Naive B cell (primary cell): ENCODE results near the gene ITLN1. TPM values are rescaled to one million over a fixed set of nuclear protein-coding genes. Genes with fewer than 3 reads are reported as not detected.
A peak's percentile ranks its signal among the peaks of the same experiment; 100 is the strongest.
"Not testable (repeated sequence)": the region's sequence is repeated elsewhere in the genome, so short reads cannot be mapped to it uniquely, and the experiment has no call there.

ENCODE experiments used
- ATAC-seq, 2 donors: fragments of 150-1000 bp; cut with Tn5 transposase; 2 replicates each; pipeline ENCODE4 v1.10.0; 2021; ENCODE audit warnings: low read depth in 2 of 2, mild to moderate bottlenecking in 2 of 2, moderate library complexity in 2 of 2
- DNase-seq: peaks from one replicate; pipeline ENCODE4 v3.0.0; 2022
- H3K27ac Mint-ChIP-seq, 6 donors: one replicate each; pipeline ENCODE4 v1.8.0; 2020 to 2022; ENCODE audit warnings: mild to moderate bottlenecking in 6 of 6, mixed read lengths in 6 of 6, moderate library complexity in 5 of 6, inconsistent platforms in 2 of 6
- H3K27me3 Mint-ChIP-seq, 3 donors: one replicate each; pipeline ENCODE4 v1.8.0; 2021 to 2022; ENCODE audit warnings: mixed read lengths in 3 of 3, mild to moderate bottlenecking in 1 of 3
- H3K36me3 Mint-ChIP-seq, 2 donors: one replicate each; pipeline ENCODE4 v1.8.0; 2020 to 2022; ENCODE audit warnings: mixed read lengths in 2 of 2, inconsistent platforms in 1 of 2, mild to moderate bottlenecking in 1 of 2
- H3K4me1 Mint-ChIP-seq, 3 donors: one replicate each; pipeline ENCODE4 v1.8.0; 2020 to 2022; ENCODE audit warnings: mixed read lengths in 3 of 3, inconsistent platforms in 1 of 3, mild to moderate bottlenecking in 1 of 3, moderate library complexity in 1 of 3
- H3K4me3 Mint-ChIP-seq, 8 donors: one replicate each; pipeline ENCODE4 v1.8.0; 2020 to 2022; ENCODE audit warnings: mild to moderate bottlenecking in 8 of 8, mixed read lengths in 8 of 8, moderate library complexity in 8 of 8, inconsistent platforms in 2 of 8
- H3K9me3 Mint-ChIP-seq, 7 donors: one replicate each; pipeline ENCODE4 v1.8.0; 2020 to 2022; ENCODE audit warnings: mixed read lengths in 7 of 7, mild to moderate bottlenecking in 5 of 7, inconsistent platforms in 2 of 7, moderate library complexity in 1 of 7
- polyA plus RNA-seq, 6 donors: library from polyadenylated mRNA; unstranded; fragments of 300-500 nt; fragmentation: Illumina TruSeq; gene quantifications; one replicate each; pipeline ENCODE4 v1.2.3, GENCODE V29; 2021; ENCODE audit warnings: low read depth in 6 of 6

ITLN1 gene
- polyA plus RNA-seq, 6 donors from 2014 or later = not detected

DNA sequence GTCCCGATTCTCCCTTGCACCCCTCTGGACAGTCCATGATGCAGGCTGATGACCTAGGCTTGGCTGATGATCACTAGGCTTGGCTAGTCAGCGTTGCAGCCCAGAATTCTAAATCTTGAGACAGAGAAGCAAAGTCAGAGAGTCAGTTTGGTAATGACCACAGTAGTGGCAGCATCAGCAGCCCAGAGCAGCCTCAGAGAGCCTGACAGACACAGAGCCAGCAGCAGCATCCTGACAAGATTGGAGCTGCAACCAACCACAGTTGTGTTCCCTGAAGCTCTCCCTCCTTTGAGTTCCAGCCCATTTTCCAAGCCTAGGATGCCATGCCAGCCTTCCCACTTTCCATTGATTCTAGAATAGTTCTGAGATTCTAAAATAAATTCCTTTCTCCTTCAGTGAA lies 16.8 kb upstream of the ITLN1 start:
- no peaks in the 10 kb centered on the region for H3K4me1 Mint-ChIP-seq
- no peak for DNase-seq
- H3K4me3 Mint-ChIP-seq = peak overlapping the region in 1 of 8 donors; percentile 49
- no peak for ATAC-seq
- H3K36me3 Mint-ChIP-seq = no peaks in the 10 kb centered on the region
- peak overlapping the region in 1 of 6 donors; percentile 16 for H3K27ac Mint-ChIP-seq
- peaks cover 0 to 11% (median 4%) of the 10 kb centered on the region in 3 donors for H3K27me3 Mint-ChIP-seq
- H3K9me3 Mint-ChIP-seq = peaks cover 0 to 19% (median 2%) of the 10 kb centered on the region in 7 donors

DNA sequence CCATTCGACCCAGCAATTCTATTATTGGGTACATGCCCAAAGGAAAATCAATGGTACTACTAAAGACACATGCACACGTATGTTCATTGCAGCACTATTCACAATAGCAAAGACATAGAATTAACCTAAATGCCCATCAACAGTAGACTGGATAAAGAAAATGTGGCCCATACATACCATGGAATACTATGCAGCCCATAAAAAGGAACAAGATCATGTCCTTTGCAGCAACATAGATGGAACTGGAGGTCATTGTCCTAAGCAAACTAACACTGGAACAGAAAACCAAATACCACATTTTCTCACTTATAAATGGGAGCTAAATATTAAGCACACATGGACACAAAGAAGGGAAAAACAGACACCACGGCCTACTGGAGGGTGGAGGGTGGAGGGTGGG lies 15.7 kb upstream of the ITLN1 start:
- H3K36me3 Mint-ChIP-seq, H3K4me3 Mint-ChIP-seq, DNase-seq, H3K27ac Mint-ChIP-seq, H3K4me1 Mint-ChIP-seq, ATAC-seq: not testable (repeated sequence)
- H3K27me3 Mint-ChIP-seq = peaks cover 4 to 13% (median 8%) of the 10 kb centered on the region in 3 donors
- peaks cover 0 to 19% (median 2%) of the 10 kb centered on the region in 7 donors for H3K9me3 Mint-ChIP-seq

DNA sequence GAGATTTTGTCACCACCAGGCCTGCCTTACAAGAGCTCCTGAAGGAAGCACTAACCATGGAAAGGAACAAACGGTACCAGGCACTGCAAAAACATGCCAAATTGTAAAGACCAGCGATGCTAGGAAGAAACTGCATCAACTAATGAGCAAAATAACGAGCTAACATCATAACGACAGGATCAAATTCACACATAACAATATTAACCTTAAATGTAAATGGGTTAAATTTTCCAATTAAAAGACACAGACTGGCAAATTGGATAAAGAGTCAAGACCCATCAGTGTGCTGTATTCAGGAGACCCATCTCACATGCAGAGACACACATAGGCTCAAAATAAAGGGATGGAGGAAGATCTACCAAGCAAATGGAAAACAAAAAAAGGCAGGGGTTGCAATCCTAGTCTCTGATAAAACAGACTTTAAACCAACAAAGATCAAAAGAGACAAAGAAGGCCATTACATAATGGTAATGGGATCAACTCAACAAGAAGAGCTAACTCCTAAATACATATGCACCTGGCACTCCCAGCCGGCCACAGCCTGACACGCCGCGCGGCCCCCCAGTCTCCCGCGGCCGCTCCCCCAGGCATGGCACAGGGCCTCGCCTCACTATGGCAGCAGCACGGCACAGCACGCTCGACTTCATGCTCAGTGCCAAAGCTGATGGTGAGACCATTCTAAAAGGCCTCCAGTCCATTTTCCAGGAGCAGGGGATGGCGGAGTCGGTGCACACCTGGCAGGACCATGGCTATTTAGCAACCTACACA lies 9.6 kb upstream of the ITLN1 start:
- H3K36me3 Mint-ChIP-seq = peaks cover 0 to 13% of the 10 kb centered on the region in 2 donors
- ATAC-seq, H3K4me1 Mint-ChIP-seq, DNase-seq, H3K27ac Mint-ChIP-seq, H3K4me3 Mint-ChIP-seq: not testable (repeated sequence)
- peaks cover 7 to 20% (median 11%) of the 10 kb centered on the region in 7 donors for H3K9me3 Mint-ChIP-seq
- H3K27me3 Mint-ChIP-seq = peaks cover 21 to 41% (median 22%) of the 10 kb centered on the region in 3 donors

DNA sequence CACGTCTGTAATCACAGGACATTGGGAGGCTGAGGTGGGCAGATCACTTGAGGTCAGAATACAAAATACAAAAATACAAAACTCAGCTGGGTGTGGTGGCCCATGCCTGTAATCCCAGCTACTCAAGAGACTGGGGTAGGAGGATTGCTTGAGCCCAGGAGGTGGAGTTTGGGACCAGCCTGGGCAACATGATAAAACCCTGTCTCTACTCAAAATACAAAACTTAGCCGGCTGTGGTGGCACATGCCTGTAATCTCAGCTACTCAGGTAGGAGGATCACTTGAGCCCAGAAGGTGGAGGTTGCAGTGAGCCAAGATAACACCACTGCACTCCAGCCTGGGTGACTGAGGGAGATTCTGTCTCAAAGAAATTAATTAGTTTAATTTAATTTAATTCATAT lies 6.5 kb upstream of the ITLN1 start:
- ATAC-seq = no peak
- H3K27me3 Mint-ChIP-seq = peaks cover 15 to 34% (median 21%) of the 10 kb centered on the region in 3 donors
- H3K4me1 Mint-ChIP-seq = no peaks in the 10 kb centered on the region
- peaks cover 7 to 12% (median 10%) of the 10 kb centered on the region in 7 donors for H3K9me3 Mint-ChIP-seq
- H3K4me3 Mint-ChIP-seq = peak overlapping the region in 1 of 8 donors; percentile 42
- peaks cover 0 to 13% of the 10 kb centered on the region in 2 donors for H3K36me3 Mint-ChIP-seq
- H3K27ac Mint-ChIP-seq = no peak overlapping the region
- DNase-seq = no peak

DNA sequence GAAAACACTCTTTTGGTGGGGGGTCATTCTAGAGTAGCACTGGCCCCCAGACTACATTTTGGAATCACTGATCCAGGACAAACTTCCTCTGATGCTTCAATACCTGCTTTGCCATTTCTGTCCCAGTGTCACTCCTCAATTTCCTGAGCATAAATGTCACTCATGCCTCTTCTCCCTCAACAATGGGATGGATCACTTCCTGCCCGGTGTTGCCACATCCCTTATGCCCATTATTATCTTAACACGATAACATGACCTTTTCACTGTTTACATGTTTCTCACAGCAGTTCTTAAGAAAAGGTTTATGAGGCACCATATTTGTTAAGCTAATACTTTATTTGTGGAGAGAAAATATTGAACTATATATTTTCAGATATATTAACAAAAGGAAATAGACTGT lies 3.9 kb upstream of the ITLN1 start:
- Mint-ChIP-seq H3K36me3 (peaks cover 0 to 7% of the 10 kb centered on the region in 2 donors), H3K27ac (peak overlapping the region in 1 of 6 donors; percentile 96), H3K27me3 (peaks cover 4 to 17% (median 6%) of the 10 kb centered on the region in 3 donors), H3K4me1 (no peaks in the 10 kb centered on the region), H3K9me3 (peaks cover 3 to 6% (median 4%) of the 10 kb centered on the region in 7 donors), H3K4me3 (no peak overlapping the region)
- ATAC-seq (no peak), DNase-seq (no peak)

DNA sequence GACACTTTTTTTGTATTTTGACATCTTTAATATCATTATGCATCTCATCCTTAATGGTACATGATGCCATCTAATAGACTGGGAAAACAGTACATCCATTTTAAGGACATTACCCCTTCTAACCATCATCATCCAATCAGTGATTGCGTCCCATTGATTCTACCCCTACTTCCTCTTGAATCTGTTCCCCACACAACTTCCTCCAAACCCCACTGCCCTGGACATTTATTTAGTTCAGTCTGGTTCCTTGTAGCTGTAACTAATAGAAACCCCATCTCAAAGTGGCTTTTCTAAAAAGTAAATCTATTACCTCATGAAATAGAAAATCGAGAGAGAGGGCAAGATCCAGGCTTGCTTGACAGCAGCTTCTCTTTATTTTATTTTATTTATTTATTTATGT lies 2.1 kb upstream of the ITLN1 start:
- Mint-ChIP-seq H3K27ac (peak overlapping the region in 1 of 6 donors; percentile 22), H3K36me3 (no peaks in the 10 kb centered on the region), H3K4me3 (no peak overlapping the region), H3K4me1 (no peaks in the 10 kb centered on the region), H3K9me3 (peaks cover 0 to 2% (median 0%) of the 10 kb centered on the region in 7 donors), H3K27me3 (peaks cover 0 to 9% (median 3%) of the 10 kb centered on the region in 3 donors)
- no peak for ATAC-seq
- no peak for DNase-seq

DNA sequence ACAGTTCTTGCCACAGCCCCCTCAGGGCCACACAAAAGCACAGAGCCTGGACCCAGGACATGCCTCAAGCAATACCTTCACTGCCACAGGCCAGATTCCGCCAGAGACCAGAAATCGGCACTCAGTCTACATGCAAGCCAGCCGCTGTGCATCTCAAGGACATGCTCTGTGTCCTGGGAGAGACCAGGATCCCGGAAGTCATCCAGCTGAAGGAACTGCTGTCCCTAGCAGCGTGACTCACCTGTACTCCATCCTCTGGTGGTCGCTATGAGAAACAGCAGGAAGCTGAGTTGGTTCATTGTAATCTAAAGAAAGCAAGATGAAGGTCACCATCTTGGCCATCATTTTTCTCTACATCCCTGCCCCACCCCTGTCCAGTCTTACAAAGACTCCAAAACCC lies 401 bp downstream of the ITLN1 start:
- Mint-ChIP-seq H3K4me3 (no peak overlapping the region), H3K9me3 (no peaks in the 10 kb centered on the region), H3K27ac (peak overlapping the region in 1 of 6 donors; percentile 67), H3K27me3 (no peaks in the 10 kb centered on the region), H3K4me1 (no peaks in the 10 kb centered on the region), H3K36me3 (no peaks in the 10 kb centered on the region)
- ATAC-seq (peak in 1 of 2 donors; percentile 23), DNase-seq (no peak)

DNA sequence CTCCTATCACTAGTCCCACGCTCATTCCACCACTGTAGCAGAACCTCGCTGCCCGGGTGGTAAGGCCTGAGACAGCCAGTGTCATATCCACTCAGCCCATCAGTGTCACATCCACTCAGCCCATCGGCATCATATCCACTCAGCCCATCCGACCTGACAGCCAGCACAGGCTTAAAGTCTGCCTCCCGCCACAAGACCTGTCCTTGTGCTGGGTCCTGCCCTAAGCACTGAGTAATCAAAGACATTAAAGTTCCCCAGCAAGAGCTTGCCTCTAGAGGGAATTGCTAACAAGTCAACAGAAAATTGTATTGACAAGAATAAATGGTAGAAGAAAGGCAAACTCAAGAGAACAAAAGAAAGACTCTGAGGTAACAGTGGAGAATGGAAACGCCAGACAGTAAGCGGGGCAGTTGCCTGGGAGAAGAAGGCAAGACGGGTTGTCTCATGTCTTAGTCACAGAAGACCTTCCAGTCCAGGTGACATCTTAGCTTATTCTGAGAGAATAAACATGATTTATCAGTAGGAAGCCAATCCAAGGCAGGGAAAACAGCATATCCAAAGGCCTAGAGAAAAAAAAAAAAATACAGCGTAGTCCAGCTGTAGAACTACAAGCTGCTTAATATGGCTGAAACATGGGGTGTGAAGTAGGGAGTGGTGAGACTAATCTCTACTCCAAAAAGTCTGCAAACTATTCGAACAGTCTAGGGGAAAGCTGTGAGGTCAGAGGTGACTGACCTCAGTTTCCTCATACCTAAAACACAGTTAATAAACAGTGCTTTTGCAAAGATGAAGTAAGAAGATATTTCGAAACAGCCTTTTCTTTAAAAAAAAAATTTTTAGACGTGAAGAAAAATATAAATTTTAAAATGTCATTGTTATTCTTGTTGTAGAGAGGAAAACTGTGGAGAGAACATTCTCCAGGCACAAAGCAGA lies 1.1 kb downstream of the ITLN1 start:
- ATAC-seq = no peak
- no peak overlapping the region for H3K4me3 Mint-ChIP-seq
- no peak for DNase-seq
- no peaks in the 10 kb centered on the region for H3K9me3 Mint-ChIP-seq
- H3K27me3 Mint-ChIP-seq = peaks cover 0 to 6% (median 0%) of the 10 kb centered on the region in 3 donors
- peak overlapping the region in 1 of 6 donors; percentile 31 for H3K27ac Mint-ChIP-seq
- H3K36me3 Mint-ChIP-seq = no peaks in the 10 kb centered on the region
- no peaks in the 10 kb centered on the region for H3K4me1 Mint-ChIP-seq

DNA sequence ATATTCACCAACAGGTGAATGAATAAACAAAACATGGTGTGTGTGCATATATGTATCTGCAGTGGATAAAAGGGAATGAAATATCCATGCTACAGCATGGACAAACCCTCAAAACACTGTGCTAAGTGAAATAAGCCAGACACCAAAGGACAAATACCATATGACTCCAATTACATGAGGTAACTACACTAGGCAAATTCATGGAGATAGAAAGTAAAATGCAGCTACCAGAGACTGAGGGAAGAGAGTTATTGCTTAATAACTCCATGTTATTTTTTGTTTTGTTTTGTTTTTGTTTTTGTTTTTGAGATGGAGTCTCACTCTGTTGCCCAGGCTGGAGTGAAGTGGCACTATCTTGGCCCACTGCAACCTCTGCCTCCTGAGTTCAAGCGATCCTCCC lies 2.4 kb downstream of the ITLN1 start:
- H3K4me1 Mint-ChIP-seq = peaks cover 0 to 3% (median 2%) of the 10 kb centered on the region in 3 donors
- no peaks in the 10 kb centered on the region for H3K9me3 Mint-ChIP-seq
- no peak for DNase-seq
- no peak overlapping the region for H3K4me3 Mint-ChIP-seq
- H3K27ac Mint-ChIP-seq = peak overlapping the region in 1 of 6 donors; percentile 53
- ATAC-seq = no peak
- H3K27me3 Mint-ChIP-seq = peaks cover 0 to 6% (median 0%) of the 10 kb centered on the region in 3 donors
- no peaks in the 10 kb centered on the region for H3K36me3 Mint-ChIP-seq

DNA sequence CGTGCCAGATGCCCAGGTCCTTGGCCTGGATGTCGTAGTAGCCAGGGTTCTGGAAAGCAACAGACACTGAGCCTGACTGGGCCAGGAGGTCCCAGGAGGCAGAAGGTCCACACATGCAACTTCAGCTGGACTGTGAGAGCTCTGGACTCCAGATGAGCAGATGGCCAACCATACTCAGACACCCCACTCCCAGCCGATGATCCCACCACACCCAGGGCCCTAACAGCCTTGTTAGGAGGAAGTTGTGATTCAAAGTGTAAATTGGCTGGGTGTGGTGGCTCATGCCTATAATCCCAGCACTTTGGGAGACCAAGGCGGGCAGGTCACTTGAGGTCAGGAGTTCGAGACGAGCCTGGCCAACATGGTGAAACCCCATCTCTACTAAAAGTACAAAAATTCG lies 3.7 kb downstream of the ITLN1 start:
- H3K27me3 Mint-ChIP-seq = not testable (repeated sequence)

DNA sequence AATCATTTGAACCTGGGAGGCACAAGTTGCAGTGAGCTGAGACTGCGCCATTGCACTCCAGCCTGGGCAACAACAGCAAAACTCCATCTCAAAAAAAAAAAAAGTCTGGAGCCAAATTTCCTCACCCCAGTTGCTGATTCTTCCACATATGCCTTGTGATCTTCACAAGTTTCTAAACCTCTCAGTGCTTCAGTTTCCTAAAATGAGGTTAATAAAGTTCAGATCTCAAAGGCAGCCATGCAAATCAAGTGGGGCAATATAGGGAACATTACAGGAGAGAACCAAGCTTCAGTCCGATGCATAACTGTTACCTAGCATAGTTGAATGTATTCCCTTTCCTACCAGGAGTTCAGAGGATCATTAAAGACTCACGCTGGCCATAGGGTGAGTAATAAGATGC lies 4.8 kb downstream of the ITLN1 start:
- DNase-seq (no peak), ATAC-seq (no peak)
- Mint-ChIP-seq H3K9me3 (no peaks in the 10 kb centered on the region), H3K27ac (no peak overlapping the region), H3K27me3 (peaks cover 0 to 6% (median 0%) of the 10 kb centered on the region in 3 donors), H3K4me1 (peaks cover 8 to 14% (median 10%) of the 10 kb centered on the region in 3 donors), H3K4me3 (no peak overlapping the region), H3K36me3 (no peaks in the 10 kb centered on the region)

More for the DNA sequence above, 3.7 kb downstream of the ITLN1 start:
- not testable (repeated sequence) for H3K36me3 Mint-ChIP-seq, H3K27ac Mint-ChIP-seq, H3K9me3 Mint-ChIP-seq, ATAC-seq, H3K4me1 Mint-ChIP-seq, DNase-seq, H3K4me3 Mint-ChIP-seq

DNA sequence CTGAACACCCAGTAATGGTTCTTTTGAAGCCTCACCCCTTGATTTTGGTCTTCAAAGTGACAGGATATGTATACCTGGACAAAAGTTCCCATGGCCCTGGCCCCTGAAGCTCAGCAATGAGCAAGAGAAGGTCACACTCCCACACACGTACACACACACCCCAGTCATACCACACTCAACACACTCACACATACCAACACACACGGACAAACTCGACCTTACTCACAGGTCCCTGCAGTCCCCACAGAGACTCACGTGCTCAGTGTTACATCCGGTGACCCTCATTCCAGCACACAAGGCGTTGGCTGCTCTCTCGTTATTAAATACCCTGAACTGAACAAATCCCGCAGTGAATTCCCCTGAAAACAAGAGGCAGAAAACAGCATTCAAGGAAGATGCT lies 5.9 kb downstream of the ITLN1 start:
- Mint-ChIP-seq H3K27ac (peak overlapping the region in 1 of 6 donors; percentile 49), H3K4me1 (peaks cover 8 to 14% (median 10%) of the 10 kb centered on the region in 3 donors), H3K36me3 (no peaks in the 10 kb centered on the region), H3K27me3 (peaks cover 0 to 6% (median 0%) of the 10 kb centered on the region in 3 donors), H3K9me3 (no peaks in the 10 kb centered on the region), H3K4me3 (no peak overlapping the region)
- no peak for ATAC-seq
- DNase-seq = no peak

DNA sequence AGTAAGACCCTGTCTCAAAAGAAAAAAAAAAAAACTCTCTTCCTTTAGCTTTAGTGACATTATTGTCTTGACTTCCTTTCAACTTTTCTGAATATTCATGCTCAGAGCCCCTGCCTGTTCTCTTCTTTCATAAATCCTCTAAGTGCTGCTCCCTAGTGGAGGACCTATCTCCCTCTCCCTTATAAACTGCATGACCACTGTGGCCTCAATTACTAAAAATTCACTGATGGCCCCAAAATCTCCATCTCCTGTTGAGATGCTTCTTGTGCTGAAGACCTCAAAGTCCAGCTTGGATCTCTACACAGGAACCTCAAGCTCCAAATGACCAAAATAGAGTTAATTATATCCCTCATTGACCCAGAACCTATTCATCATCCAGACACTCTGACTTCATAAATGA lies 7.8 kb downstream of the ITLN1 start:
- Mint-ChIP-seq H3K4me1 (peaks cover 8 to 14% (median 10%) of the 10 kb centered on the region in 3 donors), H3K27me3 (peaks cover 0 to 6% (median 0%) of the 10 kb centered on the region in 3 donors), H3K36me3 (no peaks in the 10 kb centered on the region), H3K9me3 (no peaks in the 10 kb centered on the region), H3K4me3 (no peak overlapping the region), H3K27ac (peak overlapping the region in 1 of 6 donors; percentile 46)
- peak; percentile 30 to 53 for ATAC-seq
- no peak for DNase-seq
